ENCODE data around the gene ZCCHC13.
"Not testable (repeated sequence)": the region's sequence is repeated elsewhere in the genome, so short reads cannot be mapped to it uniquely, and the experiment has no call there.

ZCCHC13 gene

GRCh38 chrX:74291964-74292807 lies 11.8 kb upstream of the ZCCHC13 start:
- TF ChIP-seq CTCF (IDR thresholded peaks at IDR 0.05): no peak
- Histone ChIP-seq H3K27ac (peak overlapping the region; percentile 81 to 92), H3K4me3 (peak overlapping the region; percentile 73)
- peak; percentile 91 for DNase-seq (ENCODE audit: low spot score)

GRCh38 chrX:74292808-74293123 lies 11.2 kb upstream of the ZCCHC13 start:
- peak overlapping the region; percentile 81 to 92 for H3K27ac ChIP-seq
- no peak for DNase-seq (ENCODE audit: low spot score)
- no peak for TF ChIP-seq CTCF (IDR thresholded peaks at IDR 0.05)
- H3K4me3 ChIP-seq: peak overlapping the region; percentile 73

- H3K4me3 ChIP-seq: peak overlapping the region; percentile 73
- peak; percentile 86 for DNase-seq (ENCODE audit: low spot score)
- peak overlapping the region; percentile 81 to 92 for H3K27ac ChIP-seq
- no peak for TF ChIP-seq CTCF (IDR thresholded peaks at IDR 0.05)
These were observed 10.5 kb upstream of the ZCCHC13 start for GRCh38 chrX:74293343-74293946.

GRCh38 chrX:74295101-74295500 lies 8.9 kb upstream of the ZCCHC13 start:
- Histone ChIP-seq H3K27ac (no peak overlapping the region), H3K4me3 (no peak overlapping the region)
- DNase-seq (ENCODE audit: low spot score): no peak
- no peak for TF ChIP-seq CTCF (IDR thresholded peaks at IDR 0.05)

GRCh38 chrX:74297766-74298165 lies 6.2 kb upstream of the ZCCHC13 start:
- Histone ChIP-seq H3K4me3 (no peak overlapping the region), H3K27ac (no peak overlapping the region)
- no peak for TF ChIP-seq CTCF (IDR thresholded peaks at IDR 0.05)
- DNase-seq (ENCODE audit: low spot score): no peak

GRCh38 chrX:74300869-74301268 lies 3.1 kb upstream of the ZCCHC13 start:
- H3K4me3 ChIP-seq: no peak overlapping the region
- TF ChIP-seq CTCF (IDR thresholded peaks at IDR 0.05): no peak
- H3K27ac ChIP-seq: no peak overlapping the region
- no peak for DNase-seq (ENCODE audit: low spot score)

- Histone ChIP-seq H3K27ac (no peak overlapping the region), H3K4me3 (no peak overlapping the region)
- TF ChIP-seq CTCF (IDR thresholded peaks at IDR 0.05): no peak
- no peak for DNase-seq (ENCODE audit: low spot score)
These were observed 14.7 kb downstream of the ZCCHC13 start for GRCh38 chrX:74318672-74319071.

- not testable (repeated sequence) for H3K27ac ChIP-seq; DNase-seq (ENCODE audit: low spot score); H3K4me3 ChIP-seq
These were observed 15.3 kb downstream of the ZCCHC13 start for GRCh38 chrX:74319321-74319720.

Measured in coronary artery (tissue), 2 donors.